Transverse colon (tissue), 3 donors: ENCODE results near the gene AJUBA.

Experiments used
- EP300 ChIP-seq: sonication (generic); formaldehyde crosslinking; IDR thresholded peaks from one replicate; pipeline ENCODE4 v1.6.1; 2017; ENCODE audit warnings: antibody characterized with exemption, low read depth
- TF ChIP-seq, protein P1 (sequence below), 5 experiments: fragments of 200-600 bp in 3 of 5; fragments of 450-650 bp in 2 of 5; sonication (generic) in 3 of 5; IDR thresholded peaks; 1 replicate in 2 of 5; 2 replicates in 3 of 5; pipeline ENCODE4 v1.5.1; 2016 to 2017; ENCODE audit warnings: antibody characterized with exemption in 5 of 5, inconsistent platforms in 3 of 5, mild to moderate bottlenecking in 2 of 5, moderate library complexity in 1 of 5

- TF ChIP-seq EP300: no peak
- TF ChIP-seq, protein P1, sequence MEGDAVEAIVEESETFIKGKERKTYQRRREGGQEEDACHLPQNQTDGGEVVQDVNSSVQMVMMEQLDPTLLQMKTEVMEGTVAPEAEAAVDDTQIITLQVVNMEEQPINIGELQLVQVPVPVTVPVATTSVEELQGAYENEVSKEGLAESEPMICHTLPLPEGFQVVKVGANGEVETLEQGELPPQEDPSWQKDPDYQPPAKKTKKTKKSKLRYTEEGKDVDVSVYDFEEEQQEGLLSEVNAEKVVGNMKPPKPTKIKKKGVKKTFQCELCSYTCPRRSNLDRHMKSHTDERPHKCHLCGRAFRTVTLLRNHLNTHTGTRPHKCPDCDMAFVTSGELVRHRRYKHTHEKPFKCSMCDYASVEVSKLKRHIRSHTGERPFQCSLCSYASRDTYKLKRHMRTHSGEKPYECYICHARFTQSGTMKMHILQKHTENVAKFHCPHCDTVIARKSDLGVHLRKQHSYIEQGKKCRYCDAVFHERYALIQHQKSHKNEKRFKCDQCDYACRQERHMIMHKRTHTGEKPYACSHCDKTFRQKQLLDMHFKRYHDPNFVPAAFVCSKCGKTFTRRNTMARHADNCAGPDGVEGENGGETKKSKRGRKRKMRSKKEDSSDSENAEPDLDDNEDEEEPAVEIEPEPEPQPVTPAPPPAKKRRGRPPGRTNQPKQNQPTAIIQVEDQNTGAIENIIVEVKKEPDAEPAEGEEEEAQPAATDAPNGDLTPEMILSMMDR (IDR thresholded peaks at IDR 0.05): no peak
Observed at GRCh38 chr14:22974530-22975313, 7.6 kb downstream of the AJUBA start.
